Stimulated activated CD8-positive, alpha-beta memory T cell treated with anti-CD3 and anti-CD28 coated beads, Interleukin-7, amount 100 ng/mL, for 1 hour (primary cell): ENCODE data around the gene KBTBD2.
A peak's percentile ranks its signal among the peaks of the same experiment; 100 is the strongest.
"Not testable (repeated sequence)": the region's sequence is repeated elsewhere in the genome, so short reads cannot be mapped to it uniquely, and the experiment has no call there.

Experiments used
- DNase-seq, 2 donors: peaks; one replicate each; pipeline ENCODE4 v3.0.0-alpha.2; 2020; ENCODE audit warnings: low read depth in 2 of 2

KBTBD2 gene

GRCh38 chr7:32855837-32856775 is 35.5 kb downstream of the KBTBD2 start:
- DNase-seq: not testable (repeated sequence)

DNA sequence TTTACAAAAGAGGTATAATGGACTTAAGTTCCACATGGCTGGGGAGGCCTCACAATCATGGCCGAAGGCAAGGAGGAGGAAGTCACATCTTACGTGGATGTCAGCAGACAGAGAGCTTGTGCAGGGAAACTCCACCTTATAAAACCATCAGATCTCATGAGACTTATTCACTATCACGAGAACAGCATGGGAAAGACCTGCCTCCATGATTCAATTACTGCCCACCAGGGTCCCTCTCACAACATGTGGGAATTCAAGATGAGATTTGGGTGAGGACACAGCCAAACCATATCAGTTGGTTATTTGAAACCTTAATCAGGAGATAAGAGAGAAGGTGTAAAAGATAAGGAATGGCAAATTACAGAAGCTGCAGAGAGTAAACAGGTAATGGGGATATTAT is 40.9 kb downstream of the KBTBD2 start:
- DNase-seq: not testable (repeated sequence)

GRCh38 chr7:32848655-32849054 is 42.9 kb downstream of the KBTBD2 start:
- not testable (repeated sequence) for DNase-seq

DNA sequence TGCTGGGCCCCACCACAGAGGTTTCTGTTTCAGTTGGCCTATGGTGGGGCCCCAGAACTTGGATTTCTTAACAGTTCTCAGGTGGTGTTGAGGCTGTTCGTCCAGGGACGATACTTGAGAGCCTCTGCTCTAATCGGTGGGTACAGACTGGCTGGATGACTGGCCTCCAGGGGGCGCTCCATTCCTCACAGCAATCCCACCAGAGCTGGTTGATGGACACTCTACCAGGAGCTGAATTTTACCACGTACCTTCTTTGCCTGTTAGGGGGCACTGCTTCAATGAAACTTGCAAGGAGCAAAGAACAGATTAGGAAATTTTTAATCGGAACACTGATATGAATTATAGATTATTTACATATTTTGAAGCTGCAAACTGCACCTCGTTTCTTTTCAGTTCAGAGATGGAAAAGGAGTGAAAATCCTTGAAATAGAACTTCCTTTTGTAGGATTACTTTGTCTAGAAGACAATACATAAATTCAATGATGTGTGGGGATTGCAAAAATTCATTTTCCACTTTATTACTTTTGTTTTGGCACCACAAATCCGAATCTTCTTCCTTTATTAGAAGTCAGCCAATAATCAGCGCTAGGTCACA is 44.8 kb downstream of the KBTBD2 start:
- DNase-seq: peak; percentile 77 to 87

DNA sequence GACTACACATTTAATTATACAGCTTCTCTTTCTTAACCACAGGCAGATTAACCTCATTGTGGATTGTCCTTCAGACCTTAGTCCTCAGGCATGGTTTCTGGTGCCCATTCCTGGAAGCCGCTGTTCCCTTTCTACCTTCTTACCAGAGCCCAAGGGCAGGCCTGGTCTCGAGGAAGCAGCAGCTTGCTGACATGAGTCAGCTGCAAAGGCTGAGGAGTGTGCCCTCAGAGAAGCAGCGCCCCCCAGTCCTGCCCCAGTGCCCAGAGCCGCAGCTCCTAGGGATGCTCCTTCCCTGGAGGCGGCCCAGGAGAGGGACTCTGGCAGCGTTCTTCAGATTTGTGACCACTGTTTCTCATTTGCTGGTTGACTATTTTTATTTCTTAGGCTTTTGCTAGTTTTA is 46.8 kb downstream of the KBTBD2 start:
- DNase-seq: not testable (repeated sequence)

DNA sequence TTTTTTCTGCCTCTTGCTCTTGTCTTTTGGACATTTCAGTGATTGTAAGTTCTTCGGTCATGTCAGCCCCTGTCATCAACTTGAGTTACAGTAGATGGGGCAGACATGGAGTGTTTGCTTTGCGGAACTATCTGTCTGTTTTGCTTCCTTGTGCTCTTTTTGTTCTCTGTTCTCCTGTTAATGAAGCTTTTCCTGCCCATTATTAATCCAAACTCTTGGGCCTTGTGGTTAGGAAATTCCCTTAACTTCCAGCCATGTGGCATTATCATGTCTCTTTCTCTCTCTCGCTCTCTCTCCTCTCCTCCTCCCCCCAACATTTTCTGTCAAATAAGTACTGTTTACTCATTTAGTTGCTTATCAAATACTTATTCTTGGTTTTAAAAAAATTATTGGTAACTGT is 47.8 kb downstream of the KBTBD2 start:
- not testable (repeated sequence) for DNase-seq

DNA sequence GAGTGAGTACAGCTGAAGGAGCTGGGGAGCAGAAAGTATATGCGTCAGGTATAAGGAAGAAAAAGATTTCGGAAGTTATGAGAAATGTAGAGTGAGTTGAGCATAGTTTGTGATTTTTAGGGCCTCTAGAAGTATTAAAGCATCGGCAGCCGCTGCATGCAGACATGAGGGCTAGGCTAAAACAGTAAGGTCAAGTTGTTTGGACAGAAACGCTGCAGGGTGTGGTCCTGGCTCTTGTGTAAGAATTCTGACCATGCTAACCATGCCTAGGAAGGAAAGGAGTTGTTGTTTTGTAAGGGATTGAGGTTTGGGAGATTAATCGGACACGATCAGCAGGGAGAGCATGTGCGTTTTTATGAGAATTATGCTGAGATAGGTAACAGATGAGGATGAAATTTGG is 51.7 kb downstream of the KBTBD2 start:
- DNase-seq: not testable (repeated sequence)

GRCh38 chr7:32828996-32829752 is 62.4 kb downstream of the KBTBD2 start:
- DNase-seq: not testable (repeated sequence)
